HG02970 (cell line): ENCODE measurements around the gene XRN1.

ENCODE experiments used
- ATAC-seq: cut with Tn5 transposase; IDR thresholded peaks from one replicate; pipeline ENCODE4 v1.9.1; 2021; ENCODE audit warnings: mild to moderate bottlenecking, moderate library complexity, moderate number of reproducible peaks; ENCODE audit not compliant: unreplicated experiment, low FRiP score

Gene XRN1

GRCh38 chr3:142273501-142273900, 174.3 kb downstream of the XRN1 start:
- ATAC-seq: no peak

- no peak for ATAC-seq
Measured at GRCh38 chr3:142272200-142272891, 175.5 kb downstream of the XRN1 start.

- ATAC-seq: no peak
Measured at GRCh38 chr3:142270407-142270806, 177.4 kb downstream of the XRN1 start.

- ATAC-seq: no peak
Measured at GRCh38 chr3:142269767-142270166, 178.1 kb downstream of the XRN1 start.

- no peak for ATAC-seq
Measured at GRCh38 chr3:142268426-142268825, 179.4 kb downstream of the XRN1 start.

- no peak for ATAC-seq
Measured at GRCh38 chr3:142267269-142267668, 180.6 kb downstream of the XRN1 start.

GRCh38 chr3:142263112-142263511, 184.7 kb downstream of the XRN1 start:
- no peak for ATAC-seq

- ATAC-seq: no peak
Measured at GRCh38 chr3:142259359-142259758, 188.5 kb downstream of the XRN1 start.

- no peak for ATAC-seq
Measured at GRCh38 chr3:142256712-142257333, 191.0 kb downstream of the XRN1 start.
